WTC11 (cell line): ENCODE results near the gene ITPR1.

ENCODE experiments used
- ATF3 ChIP-seq: sonication (generic); formaldehyde crosslinking; conservative IDR thresholded peaks from 2 replicates; pipeline ENCODE4 v1.8.1; 2022; ENCODE audit warnings: mild to moderate bottlenecking, missing genetic modification reagents
- CBFB ChIP-seq: sonication (generic); formaldehyde crosslinking; IDR thresholded peaks from 2 replicates; pipeline ENCODE4 v1.8.1; 2022; ENCODE audit warnings: mild to moderate bottlenecking, low read depth, missing genetic modification reagents
- CREM ChIP-seq: sonication (generic); formaldehyde crosslinking; IDR thresholded peaks from 2 replicates; pipeline ENCODE4 v1.8.1; 2022; ENCODE audit warnings: mild to moderate bottlenecking, missing genetic modification reagents, moderate library complexity
- CTCF ChIP-seq: fragments of 200-600 bp; IDR thresholded peaks from 2 replicates; pipeline ENCODE4 v1.8.0; 2022; ENCODE audit warnings: antibody characterized with exemption
- E2F1 ChIP-seq: sonication (generic); formaldehyde crosslinking; IDR thresholded peaks from 2 replicates; pipeline ENCODE4 v1.8.0; 2022; ENCODE audit warnings: mild to moderate bottlenecking, missing genetic modification reagents
- IRF2 ChIP-seq: sonication (generic); formaldehyde crosslinking; IDR thresholded peaks from 2 replicates; pipeline ENCODE4 v1.8.0; 2022; ENCODE audit warnings: low read depth, missing genetic modification reagents, borderline replicate concordance
- MAX ChIP-seq: sonication (generic); formaldehyde crosslinking; IDR thresholded peaks from 2 replicates; pipeline ENCODE4 v1.8.0; 2022; ENCODE audit warnings: mild to moderate bottlenecking, missing genetic modification reagents
- NR3C1 ChIP-seq: sonication (generic); formaldehyde crosslinking; conservative IDR thresholded peaks from 2 replicates; pipeline ENCODE4 v1.8.1; 2023; ENCODE audit warnings: low read depth, mild to moderate bottlenecking, missing genetic modification reagents
- TCF7 ChIP-seq: sonication (generic); formaldehyde crosslinking; IDR thresholded peaks from 2 replicates; pipeline ENCODE4 v1.8.0; 2022; ENCODE audit warnings: mild to moderate bottlenecking, low read depth, missing genetic modification reagents, moderate library complexity
- TP53 ChIP-seq: sonication (generic); formaldehyde crosslinking; IDR thresholded peaks from 2 replicates; pipeline ENCODE4 v1.8.1; 2023; ENCODE audit warnings: mild to moderate bottlenecking, missing genetic modification reagents
- USF2 ChIP-seq: sonication (generic); formaldehyde crosslinking; IDR thresholded peaks from 2 replicates; pipeline ENCODE4 v1.8.1; 2023; ENCODE audit warnings: mild to moderate bottlenecking, missing genetic modification reagents, moderate library complexity
- ZNF396 ChIP-seq: fragments of 250-450 bp; sonication (Bioruptor Pico); IDR thresholded peaks from 2 replicates; pipeline ENCODE4 v1.8.0; 2021; ENCODE audit warnings: mild to moderate bottlenecking, moderate library complexity, borderline replicate concordance

GRCh38 chr3:4562595-4562994, 69.4 kb downstream of the ITPR1 start:
- no peak for TF ChIP-seq CTCF
- no peak for TF ChIP-seq E2F1
- TF ChIP-seq TP53 (CRISPR knock-in tag), result no peak
- TF ChIP-seq CBFB (CRISPR knock-in tag), result no peak
- TF ChIP-seq NR3C1 (CRISPR knock-in tag), result no peak
- TF ChIP-seq ATF3 (CRISPR knock-in tag), result no peak
- TF ChIP-seq ZNF396 (CRISPR knock-in tag), result no peak
- no peak for TF ChIP-seq IRF2 (CRISPR knock-in tag)
- no peak for TF ChIP-seq CREM (CRISPR knock-in tag)
- no peak for TF ChIP-seq MAX
- TF ChIP-seq TCF7, result no peak
- no peak for TF ChIP-seq USF2 (CRISPR knock-in tag)
